WERI-Rb-1 (cell line): ENCODE data around the gene REST.
"Not testable (repeated sequence)": the region's sequence is repeated elsewhere in the genome, so short reads cannot be mapped to it uniquely, and the experiment has no call there.

ENCODE experiments used
- DNase-seq: peaks from one replicate; pipeline ENCODE4 v3.0.0-alpha.2; 2020
- H3K27ac ChIP-seq: fragments of 250-450 bp; sonication (Bioruptor Pico); 2 replicates; pipeline ENCODE4 v1.5.1; 2020; ENCODE audit warnings: mild to moderate bottlenecking, moderate library complexity
- H3K27me3 ChIP-seq: fragments of 250-450 bp; sonication (Bioruptor Pico); 2 replicates; pipeline ENCODE4 v1.5.1; 2021; ENCODE audit warnings: mild to moderate bottlenecking, low read depth, moderate library complexity; ENCODE audit not compliant: insufficient read depth, severe bottlenecking
- H3K36me3 ChIP-seq: fragments of 250-450 bp; sonication (Bioruptor Pico); 2 replicates; pipeline ENCODE4 v1.5.1; 2020; ENCODE audit warnings: mild to moderate bottlenecking, moderate library complexity
- H3K4me3 ChIP-seq: 2 replicates; pipeline ENCODE4 v1.5.1; 2011; ENCODE audit warnings: low read depth, mild to moderate bottlenecking, control low read depth, low read length
- H3K9me3 ChIP-seq: fragments of 250-450 bp; sonication (Bioruptor Pico); 2 replicates; pipeline ENCODE4 v1.5.1; 2021; ENCODE audit warnings: mild to moderate bottlenecking, moderate library complexity; ENCODE audit not compliant: severe bottlenecking
- CTCF ChIP-seq: IDR thresholded peaks from 2 replicates; pipeline ENCODE4 v1.5.1; 2011; ENCODE audit warnings: low read depth, mild to moderate bottlenecking, control low read depth, inconsistent platforms, low read length

The REST gene

GRCh38 chr4:56880572-56880971 is 27.1 kb upstream of the REST start:
- no peak overlapping the region for H3K27ac ChIP-seq
- H3K27me3 ChIP-seq = no peaks in the 10 kb centered on the region
- no peak for TF ChIP-seq CTCF

GRCh38 chr4:56884511-56884910 is 23.2 kb upstream of the REST start:
- not testable (repeated sequence) for H3K27ac ChIP-seq, H3K4me3 ChIP-seq, H3K27me3 ChIP-seq, H3K36me3 ChIP-seq, DNase-seq, H3K9me3 ChIP-seq

More at GRCh38 chr4:56880572-56880971, 27.1 kb upstream of the REST start:
- DNase-seq = no peak
- H3K36me3 ChIP-seq = no peaks in the 10 kb centered on the region
- no peak overlapping the region for H3K4me3 ChIP-seq
- H3K9me3 ChIP-seq = no peaks in the 10 kb centered on the region

DNA sequence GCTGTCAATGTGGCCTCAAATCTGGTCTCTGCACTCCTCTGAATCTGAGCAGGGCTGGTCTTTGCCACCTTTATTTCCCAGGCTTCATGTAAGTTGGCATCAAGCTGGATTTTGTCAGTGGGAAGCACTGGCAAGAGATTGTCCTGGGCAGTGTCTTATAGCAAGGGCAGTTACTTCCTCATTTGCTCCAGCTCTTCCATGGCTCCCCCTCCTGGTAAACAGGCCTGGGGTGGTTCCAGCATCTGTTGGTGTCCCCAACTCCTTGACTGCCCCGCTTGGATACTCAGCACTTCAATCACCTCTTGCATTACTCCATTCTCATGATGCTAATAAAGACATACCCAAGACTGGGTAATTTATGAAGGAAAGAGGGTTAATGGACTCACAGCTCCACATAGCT is 15.0 kb upstream of the REST start:
- no peak for DNase-seq
- H3K27me3 ChIP-seq = no peaks in the 10 kb centered on the region
- no peak for TF ChIP-seq CTCF

GRCh38 chr4:56897842-56898241 is 9.9 kb upstream of the REST start:
- H3K27me3 ChIP-seq, H3K36me3 ChIP-seq, H3K9me3 ChIP-seq, DNase-seq, H3K27ac ChIP-seq, H3K4me3 ChIP-seq: not testable (repeated sequence)

More for the DNA sequence above, 15.0 kb upstream of the REST start:
- H3K36me3 ChIP-seq = no peaks in the 10 kb centered on the region
- no peak overlapping the region for H3K4me3 ChIP-seq
- H3K9me3 ChIP-seq = no peaks in the 10 kb centered on the region
- no peak overlapping the region for H3K27ac ChIP-seq

GRCh38 chr4:56900186-56900585 is 7.5 kb upstream of the REST start:
- H3K27ac ChIP-seq, H3K9me3 ChIP-seq, DNase-seq, H3K27me3 ChIP-seq, H3K36me3 ChIP-seq, H3K4me3 ChIP-seq: not testable (repeated sequence)

GRCh38 chr4:56902703-56903102 is 5.0 kb upstream of the REST start:
- H3K27ac ChIP-seq = no peak overlapping the region
- no peaks in the 10 kb centered on the region for H3K36me3 ChIP-seq
- no peak overlapping the region for H3K4me3 ChIP-seq
- no peak for DNase-seq
- H3K27me3 ChIP-seq = no peaks in the 10 kb centered on the region
- no peaks in the 10 kb centered on the region for H3K9me3 ChIP-seq
- no peak for TF ChIP-seq CTCF

DNA sequence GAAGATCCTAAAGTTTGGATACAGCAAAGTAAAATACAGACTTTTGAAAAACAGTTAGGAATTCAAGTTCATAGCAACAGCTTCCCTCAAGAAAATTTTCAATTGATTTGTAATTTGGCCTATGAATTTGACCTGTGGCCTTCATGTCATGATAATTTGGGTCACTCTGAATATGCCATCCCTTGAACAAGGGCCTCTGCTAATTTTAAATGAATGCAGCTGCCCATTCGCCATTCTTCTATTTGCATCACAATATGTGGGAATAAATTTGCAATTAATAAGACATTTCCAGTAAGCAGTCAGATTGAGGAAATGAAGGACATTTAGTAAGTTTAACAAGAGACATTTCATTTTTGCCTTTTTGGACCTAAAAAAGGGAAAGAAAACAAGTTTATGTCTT is 1.9 kb upstream of the REST start:
- no peak overlapping the region for H3K4me3 ChIP-seq
- no peak for TF ChIP-seq CTCF
- no peak overlapping the region for H3K27ac ChIP-seq

More for the DNA sequence above, 1.9 kb upstream of the REST start:
- no peak for DNase-seq
- Histone ChIP-seq H3K27me3 (no peaks in the 10 kb centered on the region), H3K36me3 (no peaks in the 10 kb centered on the region), H3K9me3 (no peaks in the 10 kb centered on the region)
